ENCODE measurements around the gene JPH4. TPM values are rescaled to one million over a fixed set of nuclear protein-coding genes. Genes with fewer than 3 reads are reported as not detected.

JPH4 gene
- total RNA-seq, 2 donors from 2014 or later: 4.3 to 5.6 TPM

- intact Hi-C loops (cut with DNase I): loop anchor here in 1 of 2 donors (10.0 kb wide), 1 partner anchor 233 kb away; no protein-coding TSS in a partner anchor
- peak; percentile 44 for DNase-seq (ENCODE audit: low spot score)
Observed at GRCh38 chr14:23568021-23568599, 10.5 kb downstream of the JPH4 start.

GRCh38 chr14:23567186-23568020, 11.2 kb downstream of the JPH4 start, which contains the start of gene AP1G2:
AP1G2 (minus strand) TSS chr14:23567791; CDS start chr14:23567314, 477 bp downstream.
- intact Hi-C loops (cut with DNase I): loop anchor here in 1 of 2 donors (10.0 kb wide), 1 partner anchor 233 kb away; no protein-coding TSS in a partner anchor
- DNase-seq (ENCODE audit: low spot score): peak; percentile 95

DNA sequence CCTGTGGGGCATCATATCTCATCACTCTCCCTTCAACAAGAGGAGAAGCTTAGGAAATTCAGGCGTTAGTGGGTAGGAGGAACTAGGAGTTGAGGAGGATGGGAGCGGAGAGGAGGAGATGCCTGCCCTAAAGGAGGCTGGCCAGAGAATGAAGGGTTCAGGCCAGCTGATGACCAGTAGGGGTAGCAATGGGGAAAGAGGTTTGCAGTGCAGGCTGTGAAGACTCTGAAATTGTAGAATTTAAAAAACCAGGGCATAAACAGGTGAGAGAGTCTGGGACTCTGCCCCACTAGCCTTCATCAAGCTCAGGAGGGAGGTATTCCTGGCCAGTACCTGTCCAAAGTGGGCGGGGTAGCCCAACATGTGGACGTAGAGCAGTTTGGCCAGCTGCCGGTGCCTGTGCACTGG, 11.8 kb downstream of the JPH4 start:
- DNase-seq (ENCODE audit: low spot score): peak; percentile 84
- intact Hi-C loops (cut with DNase I): loop anchor here in 1 of 2 donors (1.0 to 10.0 kb wide), 2 partner anchors 34 to 232 kb away; no protein-coding TSS in a partner anchor

DNA sequence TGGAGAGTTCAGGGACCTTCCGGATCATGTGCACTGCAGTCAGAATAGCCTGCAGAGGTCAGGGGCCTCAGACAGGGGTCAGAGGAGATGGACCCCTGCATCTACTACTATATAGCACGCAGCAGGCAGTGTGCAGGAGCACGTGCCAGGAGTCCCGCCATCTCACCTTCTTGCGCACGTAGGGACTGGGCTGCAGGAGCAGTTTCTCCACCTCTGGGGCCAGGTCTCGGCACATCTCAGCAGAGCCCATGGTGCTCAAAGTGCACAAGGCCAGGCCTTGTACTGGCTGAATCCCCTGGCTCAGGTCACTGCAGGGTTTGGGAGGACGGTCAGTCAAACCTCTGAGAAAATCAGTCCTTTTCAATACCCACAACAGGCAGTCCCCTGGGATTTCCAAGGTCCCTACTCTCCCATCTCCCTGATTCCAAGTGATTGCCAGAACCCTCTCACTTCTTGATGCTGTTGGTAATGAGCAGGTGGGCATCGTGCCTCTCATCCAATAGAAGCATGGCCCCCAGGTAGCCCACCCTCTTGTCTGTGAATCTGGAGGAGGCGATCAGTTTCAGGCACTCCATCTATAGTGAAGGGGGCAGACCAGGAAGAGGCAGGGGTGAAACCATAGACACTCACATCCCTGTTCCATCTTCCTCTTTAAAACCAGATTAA, 12.3 kb downstream of the JPH4 start:
- intact Hi-C loops (cut with DNase I): loop anchor here in 1 of 2 donors (1.0 to 10.0 kb wide), 2 partner anchors 34 to 231 kb away; no protein-coding TSS in a partner anchor
- peak; percentile 50 for DNase-seq (ENCODE audit: low spot score)

DNA sequence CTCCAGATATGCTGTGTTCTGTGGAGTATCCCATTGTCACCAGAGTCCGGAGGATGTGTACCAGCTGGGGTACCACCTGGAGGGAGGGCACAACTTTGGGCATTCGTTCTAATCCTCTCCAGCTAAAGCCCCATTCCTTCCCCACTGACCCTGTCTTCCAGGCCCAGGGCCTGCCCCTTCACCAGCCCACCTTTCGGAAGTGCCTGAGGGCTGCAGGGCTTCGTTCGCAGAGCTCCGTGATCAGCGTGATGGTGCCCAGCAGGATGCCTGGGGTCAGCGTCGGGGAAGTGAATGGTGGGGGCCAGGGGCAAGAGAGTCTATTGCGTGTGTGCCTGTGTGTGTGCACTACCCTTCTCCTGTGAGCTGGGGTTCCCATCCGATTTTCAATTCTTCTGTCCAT, 13.0 kb downstream of the JPH4 start:
- intact Hi-C loops (cut with DNase I): loop anchor here in 1 of 2 donors (1.0 to 10.0 kb wide), 2 partner anchors 33 to 231 kb away; no protein-coding TSS in a partner anchor
- DNase-seq (ENCODE audit: low spot score): peak; percentile 73

DNA sequence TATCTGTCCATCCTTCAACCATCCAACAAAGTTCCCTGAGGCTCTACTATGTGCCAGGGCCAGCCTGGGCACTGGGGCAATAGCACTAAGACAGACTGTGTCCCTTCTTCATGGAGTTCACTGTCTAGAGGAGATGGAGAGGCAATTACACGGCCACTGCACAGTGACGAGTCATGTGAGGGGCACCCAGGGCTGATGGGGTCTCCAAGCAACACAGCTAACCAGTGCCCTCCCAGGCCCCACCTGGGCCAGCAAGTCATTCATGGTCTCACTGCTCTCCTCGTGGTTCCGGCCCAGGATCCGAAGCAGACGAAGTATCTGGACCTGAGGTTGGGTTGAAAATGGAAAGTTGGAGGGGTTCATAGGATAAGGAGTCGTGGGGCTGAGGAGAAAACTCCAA, 13.7 kb downstream of the JPH4 start:
- intact Hi-C loops (cut with DNase I): loop anchor here in 1 of 2 donors (10.0 kb wide), 1 partner anchor 230 kb away; no protein-coding TSS in a partner anchor
- peak; percentile 69 for DNase-seq (ENCODE audit: low spot score)

GRCh38 chr14:23564181-23564812, 14.3 kb downstream of the JPH4 start:
- peak; percentile 72 for DNase-seq (ENCODE audit: low spot score)

DNA sequence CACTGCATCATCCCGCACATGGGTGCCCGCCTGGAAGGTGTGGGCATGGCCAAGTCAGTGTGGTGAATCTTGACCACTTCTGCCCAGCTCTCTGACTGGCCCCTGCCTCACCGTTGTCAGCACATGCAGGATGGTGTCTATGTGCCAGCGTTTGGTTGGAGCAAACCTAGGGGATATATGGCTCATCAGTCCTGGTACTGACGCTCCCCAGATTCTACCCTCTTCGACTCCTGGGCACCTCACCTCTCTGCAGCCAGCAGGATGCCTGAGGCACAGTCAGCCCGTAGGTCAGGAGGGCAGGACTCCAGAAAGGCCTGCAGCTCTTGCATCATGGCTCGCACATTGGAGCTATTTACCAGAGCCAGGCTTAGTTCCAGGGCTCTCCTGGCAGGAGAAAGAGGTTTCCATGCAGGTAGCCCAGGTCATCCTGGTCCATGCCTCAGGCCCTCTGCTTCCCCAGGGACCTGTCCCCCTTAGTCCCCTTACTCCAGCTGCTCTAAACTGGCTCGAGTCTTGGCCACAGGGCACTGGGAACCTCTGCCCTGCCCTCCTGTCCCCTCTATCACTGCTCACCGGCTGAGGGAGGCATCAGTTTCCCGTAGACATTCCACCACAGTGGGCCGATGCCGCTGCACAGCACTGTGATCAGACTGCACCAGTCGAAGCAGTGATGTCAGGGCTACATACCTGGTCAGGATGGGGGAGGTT, 15.0 kb downstream of the JPH4 start:
- intact Hi-C loops (cut with DNase I): loop anchor here (2.0 to 10.0 kb wide), 2 partner anchors 85 to 229 kb away; no protein-coding TSS in a partner anchor
- DNase-seq (ENCODE audit: low spot score): peak; percentile 76

More at GRCh38 chr14:23564181-23564812, 14.3 kb downstream of the JPH4 start:
- intact Hi-C loops (cut with DNase I): loop anchor here in 1 of 2 donors (10.0 kb wide), 1 partner anchor 229 kb away; no protein-coding TSS in a partner anchor

DNA sequence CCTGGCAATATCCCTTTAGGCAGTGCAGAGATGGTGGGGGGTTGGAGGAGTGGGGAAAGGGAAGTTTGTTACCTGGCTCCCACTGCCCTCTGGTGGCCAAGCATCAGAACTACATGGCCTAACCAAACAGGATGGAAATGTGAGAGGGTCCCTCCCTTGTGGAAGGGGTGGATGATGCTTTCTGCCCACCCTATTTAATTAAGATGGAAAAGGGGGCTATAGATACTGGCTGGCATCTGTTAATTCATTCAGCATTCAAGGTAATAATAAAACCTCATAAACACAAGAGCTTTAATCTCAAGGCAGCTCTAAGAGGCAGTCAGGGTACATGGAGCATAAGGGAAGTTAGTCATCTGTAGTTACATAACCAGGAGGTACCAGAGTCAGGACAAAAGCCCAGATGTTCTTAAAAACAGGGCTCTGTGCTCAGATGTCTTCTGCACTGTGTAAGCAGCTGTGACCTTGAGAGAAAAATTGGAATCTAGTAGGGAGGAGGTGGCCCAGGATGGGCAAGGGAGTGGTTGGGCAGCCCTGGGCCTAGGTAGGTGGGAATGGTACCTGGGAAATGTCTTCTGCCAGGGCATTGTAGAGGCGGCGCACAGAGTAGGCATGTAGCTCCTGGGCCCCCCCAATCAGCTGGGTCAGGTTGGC, 15.6 kb downstream of the JPH4 start:
- intact Hi-C loops (cut with DNase I): loop anchor here (2.0 to 10.0 kb wide), 2 partner anchors 84 to 228 kb away; no protein-coding TSS in a partner anchor
- DNase-seq (ENCODE audit: low spot score): peak; percentile 76

GRCh38 chr14:23561873-23562821, 16.4 kb downstream of the JPH4 start:
- intact Hi-C loops (cut with DNase I): loop anchor here (2.0 to 10.0 kb wide), 2 partner anchors 83 to 227 kb away; no protein-coding TSS in a partner anchor
- peak; percentile 80 for DNase-seq (ENCODE audit: low spot score)

- intact Hi-C loops (cut with DNase I): loop anchor here in 1 of 2 donors (10.0 kb wide), 1 partner anchor 226 kb away; no protein-coding TSS in a partner anchor
- peak; percentile 40 for DNase-seq (ENCODE audit: low spot score)
Observed at GRCh38 chr14:23561259-23561658, 17.3 kb downstream of the JPH4 start.

GRCh38 chr14:23559926-23560520, 18.6 kb downstream of the JPH4 start:
- DNase-seq (ENCODE audit: low spot score): no peak
- intact Hi-C loops (cut with DNase I): loop anchor here (10.0 kb wide), 2 partner anchors 225 to 235 kb away; partner anchors contain the start of gene PABPN1 (in 1 of the 2)

GRCh38 chr14:23559010-23559925, 19.3 kb downstream of the JPH4 start:
- peak; percentile 88 for DNase-seq (ENCODE audit: low spot score)
- intact Hi-C loops (cut with DNase I): loop anchor here in 1 of 2 donors (10.0 kb wide), 1 partner anchor 234 kb away; the partner anchor contains the start of gene PABPN1

DNA sequence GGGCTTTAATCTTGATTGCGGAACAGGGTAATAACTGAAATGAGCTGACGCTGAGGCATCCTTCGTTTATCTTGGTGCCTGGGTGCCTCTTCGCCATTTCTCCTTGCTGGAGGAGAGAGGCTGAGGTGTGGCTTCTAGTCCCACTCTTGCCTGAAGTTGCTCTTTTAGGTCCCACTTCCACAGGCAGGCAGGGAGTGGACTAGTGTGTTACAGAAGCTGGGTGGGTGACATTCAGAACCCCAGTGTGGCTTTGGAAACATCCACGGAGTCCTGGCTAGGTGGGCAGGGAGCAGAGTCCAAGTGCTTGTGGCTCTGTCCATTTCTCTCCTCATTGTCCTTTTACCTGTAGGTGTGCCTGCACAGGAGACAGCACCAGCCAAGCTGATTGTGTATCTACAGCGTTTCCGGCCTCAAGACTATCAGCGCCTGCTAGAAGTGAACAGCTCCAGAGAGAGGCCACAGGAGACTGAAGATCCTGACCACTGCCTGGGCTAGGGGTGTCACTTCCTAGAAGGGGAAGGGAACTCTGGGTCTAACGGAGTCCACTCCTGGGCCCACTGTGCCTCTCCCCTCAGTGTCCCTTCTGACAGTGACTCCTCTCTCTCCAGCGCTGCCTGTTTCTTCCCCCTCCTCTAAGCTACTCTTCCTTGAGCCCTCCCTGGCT, 20.1 kb downstream of the JPH4 start:
- no peak for DNase-seq (ENCODE audit: low spot score)
- intact Hi-C loops (cut with DNase I): loop anchor here in 1 of 2 donors (10.0 kb wide), 1 partner anchor 234 kb away; the partner anchor contains the start of gene PABPN1

All from posterior vena cava (tissue), 2 donors.